ENCODE measurements around the gene HINFP.

The HINFP gene

GRCh38 chr11:119081682-119082260 lies 39.6 kb upstream of the HINFP start:
- no peak for DNase-seq (ENCODE audit: low read depth in 1 of 2, low spot score in 1 of 2)
- TF ChIP-seq POLR2AphosphoS5 (IDR thresholded peaks at IDR 0.05; ENCODE audit: low read depth) = no peak
- no peak for TF ChIP-seq SPI1 (IDR thresholded peaks at IDR 0.05; ENCODE audit: borderline replicate concordance, low read depth)
- TF ChIP-seq CTCF (IDR thresholded peaks at IDR 0.05; ENCODE audit: insufficient read depth, low read length) = no peak
- TF ChIP-seq GABPA (IDR thresholded peaks at IDR 0.05; ENCODE audit: low read depth) = no peak
- TF ChIP-seq, protein P1, sequence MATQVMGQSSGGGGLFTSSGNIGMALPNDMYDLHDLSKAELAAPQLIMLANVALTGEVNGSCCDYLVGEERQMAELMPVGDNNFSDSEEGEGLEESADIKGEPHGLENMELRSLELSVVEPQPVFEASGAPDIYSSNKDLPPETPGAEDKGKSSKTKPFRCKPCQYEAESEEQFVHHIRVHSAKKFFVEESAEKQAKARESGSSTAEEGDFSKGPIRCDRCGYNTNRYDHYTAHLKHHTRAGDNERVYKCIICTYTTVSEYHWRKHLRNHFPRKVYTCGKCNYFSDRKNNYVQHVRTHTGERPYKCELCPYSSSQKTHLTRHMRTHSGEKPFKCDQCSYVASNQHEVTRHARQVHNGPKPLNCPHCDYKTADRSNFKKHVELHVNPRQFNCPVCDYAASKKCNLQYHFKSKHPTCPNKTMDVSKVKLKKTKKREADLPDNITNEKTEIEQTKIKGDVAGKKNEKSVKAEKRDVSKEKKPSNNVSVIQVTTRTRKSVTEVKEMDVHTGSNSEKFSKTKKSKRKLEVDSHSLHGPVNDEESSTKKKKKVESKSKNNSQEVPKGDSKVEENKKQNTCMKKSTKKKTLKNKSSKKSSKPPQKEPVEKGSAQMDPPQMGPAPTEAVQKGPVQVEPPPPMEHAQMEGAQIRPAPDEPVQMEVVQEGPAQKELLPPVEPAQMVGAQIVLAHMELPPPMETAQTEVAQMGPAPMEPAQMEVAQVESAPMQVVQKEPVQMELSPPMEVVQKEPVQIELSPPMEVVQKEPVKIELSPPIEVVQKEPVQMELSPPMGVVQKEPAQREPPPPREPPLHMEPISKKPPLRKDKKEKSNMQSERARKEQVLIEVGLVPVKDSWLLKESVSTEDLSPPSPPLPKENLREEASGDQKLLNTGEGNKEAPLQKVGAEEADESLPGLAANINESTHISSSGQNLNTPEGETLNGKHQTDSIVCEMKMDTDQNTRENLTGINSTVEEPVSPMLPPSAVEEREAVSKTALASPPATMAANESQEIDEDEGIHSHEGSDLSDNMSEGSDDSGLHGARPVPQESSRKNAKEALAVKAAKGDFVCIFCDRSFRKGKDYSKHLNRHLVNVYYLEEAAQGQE (IDR thresholded peaks at IDR 0.05; ENCODE audit: insufficient replicate concordance, low read depth) = no peak
- no peak overlapping the region for H3K27ac ChIP-seq (replicated peaks)
- no peaks in the 10 kb centered on the region for H3K27me3 ChIP-seq (ENCODE audit: insufficient read depth, poor library complexity, severe bottlenecking)
- no peak overlapping the region for H3K4me3 ChIP-seq (replicated peaks; ENCODE audit: insufficient read depth, low read length)

- peak; percentile 95 to 97 for DNase-seq (ENCODE audit: low read depth in 1 of 2, low spot score in 1 of 2)
- no peak for TF ChIP-seq CTCF (IDR thresholded peaks at IDR 0.05; ENCODE audit: insufficient read depth, low read length)
- TF ChIP-seq, protein P1 (IDR thresholded peaks at IDR 0.05; ENCODE audit: insufficient replicate concordance, low read depth) = no peak
- peak; percentile 71 for TF ChIP-seq GABPA (IDR thresholded peaks at IDR 0.05; ENCODE audit: low read depth)
- TF ChIP-seq POLR2AphosphoS5 (IDR thresholded peaks at IDR 0.05; ENCODE audit: low read depth) = peak; percentile 90; the same call in 1 of the 2 replicates
- TF ChIP-seq SPI1 (IDR thresholded peaks at IDR 0.05; ENCODE audit: borderline replicate concordance, low read depth) = peak; percentile 22; the same call in 1 of the 2 replicates
- peak within 1 kb of the TSS; percentile 99 for H3K27ac ChIP-seq (replicated peaks)
These were observed 36.5 kb upstream of the HINFP start, which contains the start of gene HMBS for GRCh38 chr11:119084663-119085436. Gene HMBS (plus strand): TSS chr11:119084881. CDS start chr11:119085034, 153 bp downstream.

DNA sequence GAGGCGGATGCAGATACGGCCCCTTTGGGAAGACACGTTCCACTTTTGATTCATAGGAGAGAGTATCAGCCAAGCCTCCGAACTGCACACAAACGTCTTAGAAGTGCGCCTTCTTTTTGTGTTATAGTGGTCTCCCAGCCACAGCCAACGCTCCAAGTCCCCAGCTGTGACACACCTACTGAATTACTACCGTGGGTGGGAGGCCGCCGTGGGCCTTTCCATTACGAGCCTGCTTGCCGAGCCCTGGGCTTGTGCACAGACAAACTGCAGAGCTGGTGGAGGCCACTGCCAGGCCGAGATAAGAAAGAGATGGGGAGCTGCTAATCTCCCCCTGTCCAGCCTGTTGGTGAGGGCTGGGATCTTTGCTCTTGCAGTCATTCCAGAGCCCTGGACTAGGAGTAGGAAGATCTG lies 35.9 kb upstream of the HINFP start:
- DNase-seq (ENCODE audit: low read depth in 1 of 2, low spot score in 1 of 2) = no peak
- TF ChIP-seq POLR2AphosphoS5 (IDR thresholded peaks at IDR 0.05; ENCODE audit: low read depth) (no peak), SPI1 (IDR thresholded peaks at IDR 0.05; ENCODE audit: borderline replicate concordance, low read depth) (no peak), GABPA (IDR thresholded peaks at IDR 0.05; ENCODE audit: low read depth) (no peak)
- TF ChIP-seq, protein P1 (IDR thresholded peaks at IDR 0.05; ENCODE audit: insufficient replicate concordance, low read depth) = no peak

More at GRCh38 chr11:119084663-119085436, 36.5 kb upstream of the HINFP start, which contains the start of gene HMBS:
- Histone ChIP-seq H3K27me3 (ENCODE audit: insufficient read depth, poor library complexity, severe bottlenecking) (no peaks in the 10 kb centered on the region), H3K4me3 (replicated peaks; ENCODE audit: insufficient read depth, low read length) (peak within 1 kb of the TSS; percentile 61)

More for the DNA sequence above, 35.9 kb upstream of the HINFP start:
- Histone ChIP-seq H3K27ac (replicated peaks) (peak overlapping the region; percentile 99), H3K4me3 (replicated peaks; ENCODE audit: insufficient read depth, low read length) (peak overlapping the region; percentile 61), H3K27me3 (ENCODE audit: insufficient read depth, poor library complexity, severe bottlenecking) (no peaks in the 10 kb centered on the region)

Data from HL-60 (cell line).